Ammon's horn (tissue), 1 donor: ENCODE results near the gene CAPN3.
A peak's percentile ranks its signal among the peaks of the same experiment; 100 is the strongest.

Experiments
- DNase-seq: peaks from one replicate; pipeline ENCODE4 v3.0.0-alpha.2; 2016; ENCODE audit warnings: low spot score

CAPN3 gene

DNA sequence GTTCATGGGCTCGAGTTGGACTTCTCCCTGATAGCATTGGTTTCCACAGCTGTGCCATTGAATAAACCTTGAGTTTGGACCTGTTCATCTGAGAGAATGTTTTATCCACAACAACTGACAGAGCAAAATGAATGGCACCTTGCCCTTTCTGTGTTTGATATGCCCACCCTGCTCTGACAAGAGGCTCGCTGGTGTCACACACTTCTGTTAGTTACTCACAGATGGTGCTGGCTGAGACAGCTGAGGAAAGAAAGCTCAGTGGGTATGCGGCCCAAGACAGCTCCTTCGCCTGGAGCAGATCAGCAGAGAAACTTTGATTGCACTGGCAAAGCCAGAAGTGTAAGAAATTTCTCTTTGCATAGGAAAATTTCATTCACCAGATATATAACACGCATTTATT lies 2.5 kb upstream of the CAPN3 start:
- no peak for DNase-seq

- no peak for DNase-seq
Observed at GRCh38 chr15:42358141-42358540, 1.2 kb upstream of the CAPN3 start.

DNA sequence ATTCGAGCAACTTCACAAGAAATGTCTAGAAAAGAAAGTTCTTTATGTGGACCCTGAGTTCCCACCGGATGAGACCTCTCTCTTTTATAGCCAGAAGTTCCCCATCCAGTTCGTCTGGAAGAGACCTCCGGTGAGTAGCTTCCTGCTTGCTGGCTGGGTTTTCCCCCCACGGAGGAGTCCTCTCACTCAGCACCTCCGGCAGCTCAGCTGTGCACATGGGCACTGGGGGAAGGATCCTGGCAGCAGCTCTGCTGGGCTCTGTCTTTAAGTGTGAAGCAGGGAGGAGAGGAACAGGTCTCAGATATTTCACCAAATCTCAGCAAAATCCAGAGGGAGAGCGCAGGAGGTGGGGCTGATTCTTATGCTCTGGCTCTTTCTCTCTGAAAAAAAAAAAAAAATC lies 684 bp downstream of the CAPN3 start:
- DNase-seq = no peak

DNA sequence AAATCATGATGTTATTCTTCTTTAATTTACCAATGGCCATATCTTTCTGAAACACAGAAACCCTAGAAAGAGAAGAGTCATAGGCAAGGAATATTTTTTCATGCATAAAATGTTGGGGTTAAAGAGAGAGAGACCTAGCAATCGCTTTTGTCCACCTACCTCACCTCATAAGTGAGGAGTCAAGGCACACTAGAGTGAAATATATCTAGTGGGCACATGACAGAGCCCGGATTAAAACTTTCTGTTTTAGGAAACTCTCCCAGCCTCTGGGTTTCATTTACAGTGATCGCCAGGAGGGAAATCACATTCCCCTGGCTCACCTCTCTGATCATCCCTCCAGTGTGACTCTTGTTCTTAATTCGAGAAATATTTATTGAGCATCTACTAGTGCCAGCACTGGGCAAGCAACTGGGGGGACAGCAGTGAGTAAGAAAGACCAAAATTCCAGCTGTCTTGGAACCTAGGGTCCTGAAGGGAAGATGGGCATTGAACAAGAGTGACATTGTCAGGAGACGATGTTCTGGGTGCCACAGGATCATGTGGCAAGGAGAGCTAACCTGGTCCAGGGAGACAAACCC lies 1.3 kb downstream of the CAPN3 start:
- no peak for DNase-seq

- DNase-seq = no peak
Observed at GRCh38 chr15:42363487-42363886, 4.2 kb downstream of the CAPN3 start.

DNA sequence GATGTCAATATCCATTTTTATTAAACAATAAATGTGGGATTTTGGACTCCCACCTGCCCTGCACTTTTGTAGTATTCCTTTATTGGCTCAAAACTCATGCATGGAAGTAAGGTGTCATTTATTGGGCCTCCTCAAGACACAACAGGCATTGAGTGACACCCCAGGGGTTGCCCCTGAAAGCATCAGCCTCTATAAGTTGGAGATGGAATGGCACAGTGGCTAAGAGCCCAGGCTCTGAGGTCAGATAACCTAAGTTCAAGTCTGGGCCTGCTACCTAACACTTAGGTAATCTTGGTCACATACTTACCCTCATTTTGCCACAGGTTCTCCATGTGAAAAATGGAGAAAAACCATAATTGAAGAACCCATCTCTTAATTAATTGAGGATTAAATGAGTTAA lies 4.6 kb downstream of the CAPN3 start:
- DNase-seq = no peak

- peak; percentile 56 for DNase-seq
Observed at GRCh38 chr15:42364529-42364928, 5.2 kb downstream of the CAPN3 start.

DNA sequence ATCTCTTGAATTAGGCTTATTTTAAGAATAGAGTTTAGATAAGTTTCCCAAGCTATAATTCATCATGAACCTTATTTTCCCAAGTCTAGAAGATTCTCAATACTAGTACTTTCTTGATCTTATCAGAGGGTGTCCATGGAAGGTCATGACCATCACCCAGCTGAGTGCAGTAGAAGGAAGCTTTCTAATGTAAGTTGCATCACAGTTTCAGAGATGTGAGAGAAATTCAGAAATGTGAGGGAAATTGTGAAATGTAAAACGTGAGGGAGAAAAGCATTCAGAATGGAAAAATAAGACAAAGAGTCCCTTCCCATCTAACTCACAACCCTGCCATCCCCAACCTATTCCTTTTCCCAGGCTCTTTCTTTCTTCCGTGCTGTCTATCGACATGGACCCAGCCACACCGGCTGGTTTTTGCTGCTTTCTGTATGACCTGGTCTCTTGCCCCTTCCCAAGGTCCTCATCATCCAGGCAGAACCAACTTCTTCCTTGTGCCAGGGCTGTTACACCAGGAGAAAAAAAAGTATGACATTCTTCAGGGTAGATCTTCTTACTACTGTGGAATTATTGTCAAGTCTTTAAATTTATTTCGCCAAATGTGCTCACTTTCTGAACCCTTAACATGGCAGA lies 6.7 kb downstream of the CAPN3 start:
- DNase-seq = no peak

GRCh38 chr15:42367041-42367440 lies 7.7 kb downstream of the CAPN3 start:
- DNase-seq = no peak

DNA sequence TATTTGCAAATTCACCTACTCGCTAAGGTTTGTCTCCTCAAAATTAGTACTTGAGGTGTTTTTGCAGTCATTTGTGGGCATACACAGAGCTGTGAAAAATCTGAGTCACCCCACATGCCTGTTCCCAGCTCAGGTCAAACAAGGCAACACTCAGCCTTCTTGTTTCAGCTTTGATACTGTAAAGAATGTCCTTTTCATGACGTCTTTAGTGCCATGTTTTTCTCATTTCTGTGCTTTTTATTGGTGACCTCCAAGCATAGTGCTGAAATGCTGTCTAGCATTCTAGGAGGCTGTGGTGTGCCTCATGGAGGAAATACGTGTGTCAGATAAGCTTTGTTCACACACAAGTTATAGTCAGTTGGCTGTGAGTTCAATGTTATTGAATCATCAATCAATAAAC lies 8.8 kb downstream of the CAPN3 start:
- DNase-seq = no peak

DNA sequence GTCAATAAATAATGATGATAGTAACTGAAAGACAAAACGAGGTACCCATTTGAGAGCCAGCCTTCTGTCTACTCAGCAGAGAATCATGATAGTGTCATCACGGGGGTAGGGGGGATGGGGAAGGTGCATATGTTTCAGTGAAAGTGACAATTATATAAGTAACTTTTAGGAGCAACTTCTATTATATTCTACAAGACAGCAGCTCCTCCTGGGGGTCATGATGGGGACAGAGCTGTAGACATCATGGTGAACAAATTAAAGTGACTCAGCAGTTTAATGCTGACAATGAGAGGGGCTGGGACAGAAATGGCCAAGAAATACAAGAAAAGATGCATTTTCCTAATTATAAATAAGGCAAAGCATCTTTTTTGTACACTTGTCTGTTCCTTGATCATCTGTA lies 11.8 kb downstream of the CAPN3 start:
- DNase-seq = no peak

GRCh38 chr15:42373274-42373673 lies 14.0 kb downstream of the CAPN3 start:
- no peak for DNase-seq

DNA sequence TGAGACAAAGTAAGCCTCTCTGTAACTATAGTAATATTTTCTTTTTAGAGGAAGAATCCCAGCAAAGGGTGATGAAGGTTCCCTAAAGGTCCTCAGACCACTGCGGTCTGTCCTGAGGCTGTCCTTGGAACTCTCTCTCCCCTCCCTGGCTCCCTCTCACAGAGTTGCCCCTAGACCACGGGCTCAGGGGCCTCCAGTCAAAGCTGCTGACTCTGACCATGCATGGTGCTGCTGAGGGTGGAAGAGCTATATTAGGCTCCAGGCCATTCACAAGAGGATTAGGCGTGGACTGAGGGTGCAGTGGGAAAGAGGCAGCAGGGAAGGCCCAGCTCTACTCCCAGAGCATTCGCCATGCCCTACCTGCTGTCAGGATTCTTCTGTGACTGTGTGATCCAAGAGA lies 14.6 kb downstream of the CAPN3 start:
- DNase-seq = no peak

DNA sequence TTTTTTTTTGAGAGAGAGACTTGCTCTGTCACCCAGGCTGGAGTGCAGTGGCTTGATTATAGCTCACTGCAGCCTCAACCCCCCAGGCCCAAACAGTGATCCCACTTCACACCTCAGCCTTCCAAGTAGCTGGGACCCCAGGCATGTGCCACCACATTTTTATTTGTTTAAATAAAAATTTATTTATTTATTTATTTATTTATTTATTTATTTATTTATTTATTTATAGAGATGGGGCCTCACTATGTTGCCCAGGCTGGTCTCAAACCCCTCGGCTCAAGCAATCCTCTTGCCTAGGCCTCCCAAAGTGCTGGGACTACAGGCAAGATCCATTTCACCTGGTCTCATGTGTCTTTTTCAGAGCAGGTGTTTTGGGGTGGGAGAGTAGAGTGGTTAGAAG lies 15.5 kb downstream of the CAPN3 start:
- no peak for DNase-seq

GRCh38 chr15:42375252-42375651 lies 16.0 kb downstream of the CAPN3 start:
- DNase-seq = no peak

DNA sequence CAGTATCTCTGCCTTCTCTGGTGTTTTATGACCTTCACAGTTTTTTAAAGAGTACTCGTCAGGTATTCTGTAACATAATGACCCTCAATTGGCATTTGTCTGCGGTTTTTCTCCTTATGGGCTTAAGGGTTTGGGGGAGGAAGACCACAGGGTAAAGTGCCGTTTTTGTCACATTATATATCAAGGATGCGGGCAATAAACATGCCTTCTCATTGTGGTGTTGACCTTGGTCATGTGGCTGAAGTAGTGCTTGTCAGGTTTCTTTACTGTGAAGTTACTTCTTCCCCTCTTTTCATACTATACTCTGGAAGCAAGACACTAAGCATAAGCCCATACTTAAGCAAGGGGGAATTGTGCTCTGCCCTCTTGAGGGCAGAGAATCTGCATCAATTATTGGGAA lies 16.6 kb downstream of the CAPN3 start:
- DNase-seq = no peak

- DNase-seq = no peak
Observed at GRCh38 chr15:42378011-42378410, 18.7 kb downstream of the CAPN3 start.

DNA sequence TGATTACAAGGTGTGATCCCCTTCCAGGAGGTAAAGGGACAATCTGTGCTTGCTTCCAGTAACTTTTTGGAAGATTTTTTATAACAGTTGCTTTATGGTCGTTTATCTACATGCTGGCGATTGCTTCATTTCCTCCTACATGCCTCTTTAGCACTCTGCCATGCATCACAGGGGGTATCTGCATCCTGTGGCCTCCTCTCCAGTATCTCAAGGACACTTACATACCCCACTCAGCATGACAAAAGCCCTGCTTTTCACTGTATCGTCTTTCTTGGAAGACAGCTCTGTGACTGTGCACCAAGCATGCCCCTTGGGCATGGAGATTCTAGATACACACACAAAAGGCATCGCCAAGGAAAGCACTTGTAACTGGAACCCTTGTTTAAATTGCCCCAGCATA lies 25.3 kb downstream of the CAPN3 start:
- DNase-seq = no peak

DNA sequence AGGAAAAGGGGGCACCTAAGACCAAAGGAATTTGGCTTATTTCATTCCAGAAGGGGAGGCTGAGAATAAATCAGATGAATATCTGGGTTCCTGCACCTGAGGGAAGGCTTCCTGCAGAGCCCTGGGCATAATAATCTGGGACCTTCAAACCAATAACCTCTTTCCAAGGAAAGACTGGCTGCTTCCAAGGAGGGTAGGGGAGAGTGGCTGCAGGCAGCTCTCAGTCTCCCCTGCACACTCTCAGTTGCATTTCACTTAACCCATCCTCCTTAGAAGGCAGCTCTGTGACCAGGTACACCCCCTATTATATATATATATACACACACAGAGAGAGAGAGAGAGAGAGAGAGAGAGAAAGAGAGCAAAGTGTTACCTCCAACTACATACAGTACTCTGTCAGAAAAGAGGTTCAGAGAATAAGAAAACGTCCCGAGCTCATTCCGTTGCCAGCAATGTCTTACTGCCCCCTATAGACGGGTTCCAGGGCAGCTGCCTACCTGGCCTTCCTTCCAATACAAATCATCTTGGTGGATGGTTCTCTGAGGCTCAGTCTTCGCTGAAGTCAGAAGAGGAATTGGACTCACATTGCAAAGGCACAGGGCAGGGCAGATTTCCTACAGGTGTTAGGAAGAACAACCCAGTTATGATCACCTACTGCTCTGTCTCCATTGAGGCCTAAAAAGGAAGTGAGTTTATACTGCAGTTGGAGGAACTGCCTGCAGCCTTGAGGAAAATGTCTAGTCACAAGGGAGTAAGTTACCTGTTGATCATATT lies 26.1 kb downstream of the CAPN3 start:
- DNase-seq = peak; percentile 34

- no peak for DNase-seq
Observed at GRCh38 chr15:42385980-42386700, 26.8 kb downstream of the CAPN3 start.

DNA sequence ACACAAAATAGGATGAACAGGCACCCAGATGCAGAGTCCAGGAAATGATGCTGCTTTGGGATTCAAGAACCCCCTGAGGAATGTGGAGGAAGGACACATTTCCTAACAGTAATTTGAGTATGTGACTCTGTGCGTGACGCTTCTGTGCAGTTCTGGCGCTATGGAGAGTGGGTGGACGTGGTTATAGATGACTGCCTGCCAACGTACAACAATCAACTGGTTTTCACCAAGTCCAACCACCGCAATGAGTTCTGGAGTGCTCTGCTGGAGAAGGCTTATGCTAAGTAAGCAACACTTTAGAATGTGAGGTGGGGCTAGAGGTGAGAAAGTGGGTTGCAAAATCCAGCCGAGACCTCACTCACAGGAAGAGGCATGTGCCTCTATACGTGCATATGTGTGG lies 28.3 kb downstream of the CAPN3 start:
- DNase-seq = no peak

DNA sequence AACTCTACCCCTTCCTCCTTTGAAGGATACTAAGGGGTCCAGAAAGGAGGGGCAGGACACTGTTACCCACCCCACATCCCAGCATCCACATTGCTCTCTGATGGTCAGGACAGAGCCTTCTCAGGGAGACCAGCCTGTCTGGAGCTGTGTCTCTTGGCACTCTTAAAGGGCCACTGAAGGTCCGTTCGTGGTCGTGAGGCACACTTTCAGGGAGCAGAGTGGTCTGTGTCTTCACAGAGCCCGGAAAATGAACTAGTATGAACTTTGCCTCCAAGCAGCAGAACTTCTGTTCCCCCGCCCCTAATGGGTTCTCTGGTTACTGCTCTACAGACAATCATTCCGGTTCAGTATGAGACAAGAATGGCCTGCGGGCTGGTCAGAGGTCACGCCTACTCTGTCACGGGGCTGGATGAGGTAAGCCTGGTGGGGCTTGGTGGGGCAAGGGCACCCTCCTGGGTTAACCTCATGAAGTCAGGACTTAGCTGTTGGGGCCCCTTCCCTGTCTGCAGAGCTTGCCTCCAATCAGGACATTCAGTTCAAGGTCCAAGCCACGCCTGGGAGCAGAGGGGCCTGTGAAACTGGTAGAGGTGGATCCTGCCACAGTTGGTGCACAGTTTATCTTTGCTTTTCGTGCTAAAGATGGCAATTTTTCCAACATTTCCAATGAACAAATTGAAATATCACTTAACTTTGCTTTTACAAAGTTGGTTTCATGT lies 33.2 kb downstream of the CAPN3 start:
- no peak for DNase-seq
